Neural progenitor cell (in vitro differentiated cells): Measurements from ENCODE around the gene MPLKIP. TPM values are rescaled to one million over a fixed set of nuclear protein-coding genes. Genes with fewer than 3 reads are reported as not detected.
A peak's percentile ranks its signal among the peaks of the same experiment; 100 is the strongest.
"Not testable (repeated sequence)": the region's sequence is repeated elsewhere in the genome, so short reads cannot be mapped to it uniquely, and the experiment has no call there.

Source experiments
- DNase-seq: peaks from one replicate; pipeline ENCODE4 v3.0.0-alpha.2; 2016; ENCODE audit warnings: low spot score
- H2AFZ ChIP-seq: fragments of 200-600 bp; sonication (generic); replicated peaks from 2 replicates; pipeline ENCODE4 v1.6.1; 2016; ENCODE audit warnings: antibody characterized with exemption
- H3F3A ChIP-seq: fragments of 200-600 bp; sonication (generic); 2 replicates; pipeline ENCODE4 v1.6.1; 2016; ENCODE audit warnings: antibody characterized with exemption, low read depth
- H3K27ac ChIP-seq: fragments of 200-600 bp; sonication (generic); 2 replicates; pipeline ENCODE4 v1.5.1; 2016; ENCODE audit warnings: mild to moderate bottlenecking
- H3K27me3 ChIP-seq: fragments of 200-600 bp; sonication (generic); 2 replicates; pipeline ENCODE4 v1.6.1; 2016; ENCODE audit warnings: mild to moderate bottlenecking, moderate library complexity
- H3K36me3 ChIP-seq: fragments of 200-600 bp; sonication (generic); 2 replicates; pipeline ENCODE4 v1.5.1; 2016
- H3K4me1 ChIP-seq: fragments of 200-600 bp; sonication (generic); 2 replicates; pipeline ENCODE4 v1.6.1; 2016; ENCODE audit warnings: mixed run types
- H3K4me2 ChIP-seq: fragments of 200-600 bp; sonication (generic); 2 replicates; pipeline ENCODE4 v1.6.1; 2016
- H3K4me3 ChIP-seq: fragments of 200-600 bp; sonication (generic); 2 replicates; pipeline ENCODE4 v1.5.1; 2016
- H3K79me2 ChIP-seq: fragments of 200-600 bp; sonication (generic); 2 replicates; pipeline ENCODE4 v1.6.1; 2016; ENCODE audit warnings: low read depth
- H3K9ac ChIP-seq: fragments of 200-600 bp; sonication (generic); 2 replicates; pipeline ENCODE4 v1.6.1; 2016
- H3K9me3 ChIP-seq: fragments of 200-600 bp; sonication (generic); 2 replicates; pipeline ENCODE4 v1.5.1; 2016; ENCODE audit warnings: low read depth
- H4K20me1 ChIP-seq: fragments of 200-600 bp; sonication (generic); 2 replicates; pipeline ENCODE4 v1.6.1; 2016; ENCODE audit warnings: low read depth
- H3K27ac Mint-ChIP-seq: 3 replicates; pipeline ENCODE4 v1.8.0; 2021; ENCODE audit warnings: mixed read lengths
- H3K27me3 Mint-ChIP-seq: 2 replicates; pipeline ENCODE4 v1.8.0; 2022; ENCODE audit warnings: low read depth, mild to moderate bottlenecking, inconsistent platforms, moderate library complexity, mixed read lengths; ENCODE audit not compliant: insufficient read depth
- H3K36me3 Mint-ChIP-seq: 3 replicates; pipeline ENCODE4 v1.8.0; 2021; ENCODE audit warnings: mixed read lengths
- H3K4me1 Mint-ChIP-seq: 3 replicates; pipeline ENCODE4 v1.8.0; 2021; ENCODE audit warnings: mixed read lengths
- H3K4me3 Mint-ChIP-seq: 3 replicates; pipeline ENCODE4 v1.8.0; 2021; ENCODE audit warnings: mild to moderate bottlenecking, moderate library complexity, mixed read lengths
- H3K9me3 Mint-ChIP-seq: 3 replicates; pipeline ENCODE4 v1.8.0; 2020; ENCODE audit warnings: mixed read lengths
- EZH2 ChIP-seq: fragments of 200-600 bp; sonication (generic); IDR thresholded peaks from 2 replicates; pipeline ENCODE4 v1.6.1; 2017; ENCODE audit warnings: antibody characterized with exemption, mild to moderate bottlenecking, moderate library complexity
- EZH2phosphoT487 ChIP-seq: fragments of 200-600 bp; sonication (generic); IDR thresholded peaks from 2 replicates; pipeline ENCODE4 v1.6.1; 2017; ENCODE audit warnings: antibody characterized with exemption
- total RNA-seq: library from RNA; depleted of rRNA; stranded (reverse); fragments of >200 nt; gene quantifications from 2 replicates; pipeline ENCODE4 v1.2.3, GENCODE V29; 2015; ENCODE audit warnings: low replicate concordance
- TF ChIP-seq, protein P1 (sequence below): fragments of 200-600 bp; sonication (generic); IDR thresholded peaks from 2 replicates; pipeline ENCODE4 v1.5.1; 2017; ENCODE audit warnings: antibody characterized with exemption, mild to moderate bottlenecking

MPLKIP gene
- total RNA-seq, 1 donor from 2014 or later, result 48.4 TPM

- H3K9me3 ChIP-seq, result no peaks in the 10 kb centered on the region
- peaks cover 12% of the 10 kb centered on the region for H3K4me1 Mint-ChIP-seq
- TF ChIP-seq EZH2phosphoT487 (no peak), EZH2 (no peak)
- TF ChIP-seq, protein P1, sequence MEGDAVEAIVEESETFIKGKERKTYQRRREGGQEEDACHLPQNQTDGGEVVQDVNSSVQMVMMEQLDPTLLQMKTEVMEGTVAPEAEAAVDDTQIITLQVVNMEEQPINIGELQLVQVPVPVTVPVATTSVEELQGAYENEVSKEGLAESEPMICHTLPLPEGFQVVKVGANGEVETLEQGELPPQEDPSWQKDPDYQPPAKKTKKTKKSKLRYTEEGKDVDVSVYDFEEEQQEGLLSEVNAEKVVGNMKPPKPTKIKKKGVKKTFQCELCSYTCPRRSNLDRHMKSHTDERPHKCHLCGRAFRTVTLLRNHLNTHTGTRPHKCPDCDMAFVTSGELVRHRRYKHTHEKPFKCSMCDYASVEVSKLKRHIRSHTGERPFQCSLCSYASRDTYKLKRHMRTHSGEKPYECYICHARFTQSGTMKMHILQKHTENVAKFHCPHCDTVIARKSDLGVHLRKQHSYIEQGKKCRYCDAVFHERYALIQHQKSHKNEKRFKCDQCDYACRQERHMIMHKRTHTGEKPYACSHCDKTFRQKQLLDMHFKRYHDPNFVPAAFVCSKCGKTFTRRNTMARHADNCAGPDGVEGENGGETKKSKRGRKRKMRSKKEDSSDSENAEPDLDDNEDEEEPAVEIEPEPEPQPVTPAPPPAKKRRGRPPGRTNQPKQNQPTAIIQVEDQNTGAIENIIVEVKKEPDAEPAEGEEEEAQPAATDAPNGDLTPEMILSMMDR, result no peak
- peaks cover 9% of the 10 kb centered on the region for H3K4me1 ChIP-seq
- peak overlapping the region; percentile 91 for H3K9ac ChIP-seq
- peak overlapping the region; percentile 86 for H3K27ac Mint-ChIP-seq
- H3K4me2 ChIP-seq, result peak overlapping the region; percentile 91
- H3K36me3 ChIP-seq, result no peaks in the 10 kb centered on the region
- H3F3A ChIP-seq, result peaks cover 13% of the 10 kb centered on the region
- H3K27me3 ChIP-seq, result peaks cover 15% of the 10 kb centered on the region
- H3K4me3 Mint-ChIP-seq, result peak overlapping the region; percentile 98
- H3K9me3 Mint-ChIP-seq, result no peaks in the 10 kb centered on the region
- peak overlapping the region; percentile 94 for H3K27ac ChIP-seq
- DNase-seq, result peak; percentile 78
- H4K20me1 ChIP-seq, result peaks cover 15% of the 10 kb centered on the region
- H2AFZ ChIP-seq, result peak overlapping the region; percentile 99
- peaks cover 2% of the 10 kb centered on the region for H3K27me3 Mint-ChIP-seq
- H3K4me3 ChIP-seq, result peak overlapping the region; percentile 92
- H3K79me2 ChIP-seq, result peaks cover 56% of the 10 kb centered on the region
- peaks cover 5% of the 10 kb centered on the region for H3K36me3 Mint-ChIP-seq
These were observed 628 bp downstream of the MPLKIP start for GRCh38 chr7:40133561-40134427.

GRCh38 chr7:40122940-40123254 is 11.5 kb downstream of the MPLKIP start:
- Histone ChIP-seq H3K27ac (no peak overlapping the region), H3K9me3 (no peaks in the 10 kb centered on the region), H3K79me2 (peaks cover 19% of the 10 kb centered on the region), H3K27me3 (no peaks in the 10 kb centered on the region), H3K36me3 (no peaks in the 10 kb centered on the region), H4K20me1 (no peaks in the 10 kb centered on the region), H3K4me1 (no peaks in the 10 kb centered on the region), H3K9ac (no peak overlapping the region), H3K4me2 (no peak overlapping the region), H3K4me3 (no peak overlapping the region), H3F3A (no peaks in the 10 kb centered on the region), H2AFZ (no peak overlapping the region)
- Mint-ChIP-seq H3K4me1 (no peaks in the 10 kb centered on the region), H3K27ac (no peak overlapping the region), H3K4me3 (no peak overlapping the region), H3K9me3 (no peaks in the 10 kb centered on the region), H3K27me3 (no peaks in the 10 kb centered on the region), H3K36me3 (peaks cover 11% of the 10 kb centered on the region)
- no peak for DNase-seq
- TF ChIP-seq EZH2phosphoT487 (no peak), EZH2 (no peak)
- TF ChIP-seq, protein P1, result no peak

- H3K4me1 ChIP-seq, H3K36me3 ChIP-seq, H3K9me3 ChIP-seq, H3K4me2 ChIP-seq, H4K20me1 ChIP-seq, H3K4me3 ChIP-seq, H3F3A ChIP-seq, DNase-seq, H3K9ac ChIP-seq, H3K4me3 Mint-ChIP-seq, H3K27ac ChIP-seq, H2AFZ ChIP-seq, H3K4me1 Mint-ChIP-seq, H3K27me3 Mint-ChIP-seq, H3K9me3 Mint-ChIP-seq, H3K27ac Mint-ChIP-seq, H3K27me3 ChIP-seq: not testable (repeated sequence)
- H3K79me2 ChIP-seq, result peaks cover 15% of the 10 kb centered on the region
- H3K36me3 Mint-ChIP-seq, result peaks cover 11% of the 10 kb centered on the region
These were observed 12.1 kb downstream of the MPLKIP start for GRCh38 chr7:40122100-40122939.
